ENCODE data around the gene ADARB2. TPM values are rescaled to one million over a fixed set of nuclear protein-coding genes. Genes with fewer than 3 reads are reported as not detected.

The ADARB2 gene
- total and polyA plus RNA-seq, 4 donors: 0.55 to 0.70 (median 0.59) TPM; not detected in 1

DNA sequence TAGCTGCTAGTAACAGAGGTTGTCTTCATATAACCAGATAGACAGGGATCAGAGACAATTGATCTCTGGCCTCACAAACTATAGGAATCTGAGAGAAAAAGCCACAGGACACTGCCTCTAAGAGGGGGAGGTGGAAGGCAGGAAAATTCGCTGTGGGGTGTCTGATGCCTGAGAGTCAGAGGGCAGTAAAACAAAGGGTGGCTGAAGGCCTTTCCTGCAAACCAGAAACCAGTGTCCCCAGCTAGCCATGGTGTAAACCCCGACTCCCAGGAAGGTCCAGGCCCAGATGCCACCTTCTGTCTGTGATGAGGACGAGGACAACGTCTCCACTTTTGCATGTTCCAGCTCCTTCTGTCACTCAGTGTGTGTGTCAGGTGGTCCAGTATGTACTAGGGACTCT lies 215.1 kb downstream of the ADARB2 start:
- no peaks in the 10 kb centered on the region for H3K36me3 ChIP-seq (ENCODE audit: control insufficient read depth in 4 of 4, insufficient read depth in 3 of 4, low read depth in 1 of 4, low read length in 3 of 4)
- H3K4me1 ChIP-seq (ENCODE audit: control insufficient read depth in 4 of 4, insufficient read depth in 4 of 4, low read length in 3 of 4): no peaks in the 10 kb centered on the region
- TF ChIP-seq, protein P1, sequence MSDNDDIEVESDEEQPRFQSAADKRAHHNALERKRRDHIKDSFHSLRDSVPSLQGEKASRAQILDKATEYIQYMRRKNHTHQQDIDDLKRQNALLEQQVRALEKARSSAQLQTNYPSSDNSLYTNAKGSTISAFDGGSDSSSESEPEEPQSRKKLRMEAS (IDR thresholded peaks at IDR 0.05): no peak
- TF ChIP-seq RXRA (IDR thresholded peaks at IDR 0.05) (no peak), EGR1 (IDR thresholded peaks at IDR 0.05; ENCODE audit: low read depth in 2 of 2) (no peak), YY1 (IDR thresholded peaks at IDR 0.05) (no peak), FOXA1 (IDR thresholded peaks at IDR 0.05) (no peak), TAF1 (conservative IDR thresholded peaks at IDR 0.05) (no peak), FOXA2 (IDR thresholded peaks at IDR 0.05) (no peak), HNF4A (conservative IDR thresholded peaks at IDR 0.05) (no peak), GABPA (IDR thresholded peaks at IDR 0.05 in 1 of 2, conservative IDR thresholded peaks at IDR 0.05 in 1 of 2) (no peak), RAD21 (IDR thresholded peaks at IDR 0.05) (no peak), NR2F2 (IDR thresholded peaks at IDR 0.05) (no peak), JUND (IDR thresholded peaks at IDR 0.05) (no peak), HNF4G (IDR thresholded peaks at IDR 0.05) (no peak)
- TF ChIP-seq, protein P2, sequence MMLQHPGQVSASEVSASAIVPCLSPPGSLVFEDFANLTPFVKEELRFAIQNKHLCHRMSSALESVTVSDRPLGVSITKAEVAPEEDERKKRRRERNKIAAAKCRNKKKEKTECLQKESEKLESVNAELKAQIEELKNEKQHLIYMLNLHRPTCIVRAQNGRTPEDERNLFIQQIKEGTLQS (IDR thresholded peaks at IDR 0.05): no peak
- TF ChIP-seq, protein P3, sequence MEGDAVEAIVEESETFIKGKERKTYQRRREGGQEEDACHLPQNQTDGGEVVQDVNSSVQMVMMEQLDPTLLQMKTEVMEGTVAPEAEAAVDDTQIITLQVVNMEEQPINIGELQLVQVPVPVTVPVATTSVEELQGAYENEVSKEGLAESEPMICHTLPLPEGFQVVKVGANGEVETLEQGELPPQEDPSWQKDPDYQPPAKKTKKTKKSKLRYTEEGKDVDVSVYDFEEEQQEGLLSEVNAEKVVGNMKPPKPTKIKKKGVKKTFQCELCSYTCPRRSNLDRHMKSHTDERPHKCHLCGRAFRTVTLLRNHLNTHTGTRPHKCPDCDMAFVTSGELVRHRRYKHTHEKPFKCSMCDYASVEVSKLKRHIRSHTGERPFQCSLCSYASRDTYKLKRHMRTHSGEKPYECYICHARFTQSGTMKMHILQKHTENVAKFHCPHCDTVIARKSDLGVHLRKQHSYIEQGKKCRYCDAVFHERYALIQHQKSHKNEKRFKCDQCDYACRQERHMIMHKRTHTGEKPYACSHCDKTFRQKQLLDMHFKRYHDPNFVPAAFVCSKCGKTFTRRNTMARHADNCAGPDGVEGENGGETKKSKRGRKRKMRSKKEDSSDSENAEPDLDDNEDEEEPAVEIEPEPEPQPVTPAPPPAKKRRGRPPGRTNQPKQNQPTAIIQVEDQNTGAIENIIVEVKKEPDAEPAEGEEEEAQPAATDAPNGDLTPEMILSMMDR (IDR thresholded peaks at IDR 0.05; ENCODE audit: low read depth, low read length, missing input control): no peak
- TF ChIP-seq, protein P4, sequence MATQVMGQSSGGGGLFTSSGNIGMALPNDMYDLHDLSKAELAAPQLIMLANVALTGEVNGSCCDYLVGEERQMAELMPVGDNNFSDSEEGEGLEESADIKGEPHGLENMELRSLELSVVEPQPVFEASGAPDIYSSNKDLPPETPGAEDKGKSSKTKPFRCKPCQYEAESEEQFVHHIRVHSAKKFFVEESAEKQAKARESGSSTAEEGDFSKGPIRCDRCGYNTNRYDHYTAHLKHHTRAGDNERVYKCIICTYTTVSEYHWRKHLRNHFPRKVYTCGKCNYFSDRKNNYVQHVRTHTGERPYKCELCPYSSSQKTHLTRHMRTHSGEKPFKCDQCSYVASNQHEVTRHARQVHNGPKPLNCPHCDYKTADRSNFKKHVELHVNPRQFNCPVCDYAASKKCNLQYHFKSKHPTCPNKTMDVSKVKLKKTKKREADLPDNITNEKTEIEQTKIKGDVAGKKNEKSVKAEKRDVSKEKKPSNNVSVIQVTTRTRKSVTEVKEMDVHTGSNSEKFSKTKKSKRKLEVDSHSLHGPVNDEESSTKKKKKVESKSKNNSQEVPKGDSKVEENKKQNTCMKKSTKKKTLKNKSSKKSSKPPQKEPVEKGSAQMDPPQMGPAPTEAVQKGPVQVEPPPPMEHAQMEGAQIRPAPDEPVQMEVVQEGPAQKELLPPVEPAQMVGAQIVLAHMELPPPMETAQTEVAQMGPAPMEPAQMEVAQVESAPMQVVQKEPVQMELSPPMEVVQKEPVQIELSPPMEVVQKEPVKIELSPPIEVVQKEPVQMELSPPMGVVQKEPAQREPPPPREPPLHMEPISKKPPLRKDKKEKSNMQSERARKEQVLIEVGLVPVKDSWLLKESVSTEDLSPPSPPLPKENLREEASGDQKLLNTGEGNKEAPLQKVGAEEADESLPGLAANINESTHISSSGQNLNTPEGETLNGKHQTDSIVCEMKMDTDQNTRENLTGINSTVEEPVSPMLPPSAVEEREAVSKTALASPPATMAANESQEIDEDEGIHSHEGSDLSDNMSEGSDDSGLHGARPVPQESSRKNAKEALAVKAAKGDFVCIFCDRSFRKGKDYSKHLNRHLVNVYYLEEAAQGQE (IDR thresholded peaks at IDR 0.05): no peak
- TF ChIP-seq, protein P5, sequence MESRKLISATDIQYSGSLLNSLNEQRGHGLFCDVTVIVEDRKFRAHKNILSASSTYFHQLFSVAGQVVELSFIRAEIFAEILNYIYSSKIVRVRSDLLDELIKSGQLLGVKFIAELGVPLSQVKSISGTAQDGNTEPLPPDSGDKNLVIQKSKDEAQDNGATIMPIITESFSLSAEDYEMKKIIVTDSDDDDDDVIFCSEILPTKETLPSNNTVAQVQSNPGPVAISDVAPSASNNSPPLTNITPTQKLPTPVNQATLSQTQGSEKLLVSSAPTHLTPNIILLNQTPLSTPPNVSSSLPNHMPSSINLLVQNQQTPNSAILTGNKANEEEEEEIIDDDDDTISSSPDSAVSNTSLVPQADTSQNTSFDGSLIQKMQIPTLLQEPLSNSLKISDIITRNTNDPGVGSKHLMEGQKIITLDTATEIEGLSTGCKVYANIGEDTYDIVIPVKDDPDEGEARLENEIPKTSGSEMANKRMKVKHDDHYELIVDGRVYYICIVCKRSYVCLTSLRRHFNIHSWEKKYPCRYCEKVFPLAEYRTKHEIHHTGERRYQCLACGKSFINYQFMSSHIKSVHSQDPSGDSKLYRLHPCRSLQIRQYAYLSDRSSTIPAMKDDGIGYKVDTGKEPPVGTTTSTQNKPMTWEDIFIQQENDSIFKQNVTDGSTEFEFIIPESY (IDR thresholded peaks at IDR 0.05): no peak
- DNase-seq (ENCODE audit: low spot score): peak; percentile 19
- 72% methylated on average over 4 of the region's 4 CpGs for WGBS
- peaks cover 0 to 3% (median 0%) of the 10 kb centered on the region in 4 donors for H3K27me3 ChIP-seq (ENCODE audit: control insufficient read depth in 4 of 4, insufficient read depth in 4 of 4, low read length in 3 of 4)
- no peak overlapping the region for H3K9ac ChIP-seq (ENCODE audit: low read depth in 1 of 2, low read length in 2 of 2)
- H3K4me3 ChIP-seq (ENCODE audit: low read depth in 1 of 3, low read length in 3 of 3): no peak overlapping the region
- no peak overlapping the region for H3K27ac ChIP-seq (ENCODE audit: low read depth in 1 of 2, low read length in 2 of 2)
- H3K9me3 ChIP-seq (ENCODE audit: control insufficient read depth in 4 of 4, low read length in 3 of 4): peaks cover 0 to 2% (median 0%) of the 10 kb centered on the region in 4 donors
